ENCODE data around the gene TRANK1.

TRANK1 gene

GRCh38 chr3:36812240-36812639 lies 132.6 kb downstream of the TRANK1 start:
- ChIA-PET POLR2A (no interaction called here), CTCF (interaction anchor here (0.6 to 1.4 kb wide), 3 partner anchors 20 to 56 kb away, joined by 3 to 5 read pairs (median 3); no protein-coding TSS in a partner anchor)
- TF ChIP-seq GLIS1 (tag by site-specific recombination; IDR thresholded peaks at IDR 0.05) (no peak), ZNF596 (tag by site-specific recombination; IDR thresholded peaks at IDR 0.05) (no peak)
- Histone ChIP-seq H3K4me1 (ENCODE audit: control insufficient read depth, insufficient read depth, low read length) (no peaks in the 10 kb centered on the region), H3K27ac (ENCODE audit: extremely low read depth, low read depth, low read length) (no peak overlapping the region), H3K9me3 (ENCODE audit: control insufficient read depth, insufficient read depth, low read depth, low read length) (no peaks in the 10 kb centered on the region), H3K4me3 (ENCODE audit: low read depth, low read length) (no peak overlapping the region), H3K36me3 (ENCODE audit: control insufficient read depth in 2 of 2, insufficient read depth in 1 of 2, low read length in 2 of 2) (no peaks in the 10 kb centered on the region)

- Histone ChIP-seq H3K27ac (ENCODE audit: extremely low read depth, low read depth, low read length) (no peak overlapping the region), H3K4me1 (ENCODE audit: control insufficient read depth, insufficient read depth, low read length) (no peaks in the 10 kb centered on the region), H3K9me3 (ENCODE audit: control insufficient read depth, insufficient read depth, low read depth, low read length) (no peaks in the 10 kb centered on the region), H3K36me3 (ENCODE audit: control insufficient read depth in 2 of 2, insufficient read depth in 1 of 2, low read length in 2 of 2) (no peaks in the 10 kb centered on the region), H3K4me3 (ENCODE audit: low read depth, low read length) (no peak overlapping the region)
- ChIA-PET CTCF (interaction anchor here (0.6 to 1.4 kb wide), 3 partner anchors 19 to 57 kb away, joined by 3 to 5 read pairs (median 3); no protein-coding TSS in a partner anchor), POLR2A (no interaction called here)
- TF ChIP-seq ZNF114 (tag by site-specific recombination; IDR thresholded peaks at IDR 0.05) (no peak), ZNF48 (tag by site-specific recombination; IDR thresholded peaks at IDR 0.05) (no peak), ZNF223 (tag by site-specific recombination; IDR thresholded peaks at IDR 0.05) (no peak), ZSCAN30 (tag by site-specific recombination; IDR thresholded peaks at IDR 0.05) (no peak), YY1 (tag by site-specific recombination; IDR thresholded peaks at IDR 0.05) (no peak), ZNF404 (tag by site-specific recombination; IDR thresholded peaks at IDR 0.05) (no peak), ZNF747 (tag by site-specific recombination; IDR thresholded peaks at IDR 0.05) (no peak), ZNF670 (tag by site-specific recombination; IDR thresholded peaks at IDR 0.05; ENCODE audit: low read depth) (no peak), ZSCAN23 (tag by site-specific recombination; IDR thresholded peaks at IDR 0.05) (no peak), ZNF510 (tag by site-specific recombination; IDR thresholded peaks at IDR 0.05; ENCODE audit: insufficient replicate concordance) (no peak), ZNF16 (tag by site-specific recombination; IDR thresholded peaks at IDR 0.05; ENCODE audit: low read depth) (no peak), ZFP41 (tag by site-specific recombination; IDR thresholded peaks at IDR 0.05; ENCODE audit: borderline replicate concordance) (no peak), PATZ1 (tag by site-specific recombination; IDR thresholded peaks at IDR 0.05) (no peak), ZNF274 (IDR thresholded peaks at IDR 0.05; ENCODE audit: low read length) (no peak), ZNF274 (tag by site-specific recombination; IDR thresholded peaks at IDR 0.05; ENCODE audit: borderline replicate concordance) (no peak), ZNF155 (tag by site-specific recombination; IDR thresholded peaks at IDR 0.05) (no peak), ZNF610 (tag by site-specific recombination; IDR thresholded peaks at IDR 0.05; ENCODE audit: borderline replicate concordance) (no peak), ZBTB44 (tag by site-specific recombination; IDR thresholded peaks at IDR 0.05) (no peak), ZNF645 (tag by site-specific recombination; IDR thresholded peaks at IDR 0.05) (no peak), KLF16 (tag by site-specific recombination; IDR thresholded peaks at IDR 0.05) (no peak)
These were observed 133.1 kb downstream of the TRANK1 start for GRCh38 chr3:36811768-36812167.

Measured in HEK293 (cell line).